ENCODE data around the gene NPEPL1.

Gene NPEPL1

DNA sequence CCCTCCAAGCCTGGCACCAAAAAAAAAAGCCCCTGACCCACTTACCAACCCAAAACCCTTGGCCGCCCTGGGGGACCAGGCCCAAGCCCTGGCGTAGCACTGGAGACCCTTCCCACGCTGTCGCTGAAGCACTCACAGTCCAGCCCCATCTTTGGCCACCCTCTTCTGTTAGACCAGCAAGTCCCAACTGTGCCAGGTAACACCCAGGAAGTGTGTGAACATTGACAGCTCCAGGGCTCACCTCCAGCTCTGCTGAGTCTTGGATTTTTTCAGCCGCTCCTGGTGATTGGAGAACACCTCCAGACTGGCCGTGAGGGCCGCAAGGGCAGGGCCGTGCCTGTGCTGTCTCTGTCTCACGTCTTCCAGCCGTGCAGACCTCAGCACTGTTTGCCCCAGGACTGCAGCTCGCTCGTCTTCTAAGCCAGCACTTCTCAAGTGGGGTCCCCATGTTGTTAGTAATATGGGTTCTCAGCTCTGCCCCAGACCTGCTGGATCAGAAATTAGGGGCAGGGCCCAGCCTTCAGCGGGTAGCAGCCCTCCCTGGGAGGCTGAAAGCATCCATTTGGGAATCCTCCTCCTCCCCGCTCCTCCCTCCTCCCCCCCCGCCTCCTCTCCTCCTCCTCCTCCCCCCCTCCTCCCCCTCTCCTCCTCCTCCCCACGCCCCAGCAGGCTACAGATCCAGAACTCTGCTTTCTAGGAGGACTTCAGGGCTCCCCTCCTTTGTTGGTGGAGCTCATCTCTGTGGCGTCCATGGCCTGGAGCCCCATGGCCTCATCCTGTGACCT, 18.1 kb downstream of the NPEPL1 start:
- TF ChIP-seq, protein P1, sequence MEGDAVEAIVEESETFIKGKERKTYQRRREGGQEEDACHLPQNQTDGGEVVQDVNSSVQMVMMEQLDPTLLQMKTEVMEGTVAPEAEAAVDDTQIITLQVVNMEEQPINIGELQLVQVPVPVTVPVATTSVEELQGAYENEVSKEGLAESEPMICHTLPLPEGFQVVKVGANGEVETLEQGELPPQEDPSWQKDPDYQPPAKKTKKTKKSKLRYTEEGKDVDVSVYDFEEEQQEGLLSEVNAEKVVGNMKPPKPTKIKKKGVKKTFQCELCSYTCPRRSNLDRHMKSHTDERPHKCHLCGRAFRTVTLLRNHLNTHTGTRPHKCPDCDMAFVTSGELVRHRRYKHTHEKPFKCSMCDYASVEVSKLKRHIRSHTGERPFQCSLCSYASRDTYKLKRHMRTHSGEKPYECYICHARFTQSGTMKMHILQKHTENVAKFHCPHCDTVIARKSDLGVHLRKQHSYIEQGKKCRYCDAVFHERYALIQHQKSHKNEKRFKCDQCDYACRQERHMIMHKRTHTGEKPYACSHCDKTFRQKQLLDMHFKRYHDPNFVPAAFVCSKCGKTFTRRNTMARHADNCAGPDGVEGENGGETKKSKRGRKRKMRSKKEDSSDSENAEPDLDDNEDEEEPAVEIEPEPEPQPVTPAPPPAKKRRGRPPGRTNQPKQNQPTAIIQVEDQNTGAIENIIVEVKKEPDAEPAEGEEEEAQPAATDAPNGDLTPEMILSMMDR (IDR thresholded peaks at IDR 0.05; ENCODE audit: low read depth, low read length, missing control alignments): no peak
- in situ Hi-C loops (cut with HindIII; ENCODE audit: low sequenced_read_pairs): no loop called here
- H3K4me3 ChIP-seq (ENCODE audit: low read depth, low read length): no peak overlapping the region

DNA sequence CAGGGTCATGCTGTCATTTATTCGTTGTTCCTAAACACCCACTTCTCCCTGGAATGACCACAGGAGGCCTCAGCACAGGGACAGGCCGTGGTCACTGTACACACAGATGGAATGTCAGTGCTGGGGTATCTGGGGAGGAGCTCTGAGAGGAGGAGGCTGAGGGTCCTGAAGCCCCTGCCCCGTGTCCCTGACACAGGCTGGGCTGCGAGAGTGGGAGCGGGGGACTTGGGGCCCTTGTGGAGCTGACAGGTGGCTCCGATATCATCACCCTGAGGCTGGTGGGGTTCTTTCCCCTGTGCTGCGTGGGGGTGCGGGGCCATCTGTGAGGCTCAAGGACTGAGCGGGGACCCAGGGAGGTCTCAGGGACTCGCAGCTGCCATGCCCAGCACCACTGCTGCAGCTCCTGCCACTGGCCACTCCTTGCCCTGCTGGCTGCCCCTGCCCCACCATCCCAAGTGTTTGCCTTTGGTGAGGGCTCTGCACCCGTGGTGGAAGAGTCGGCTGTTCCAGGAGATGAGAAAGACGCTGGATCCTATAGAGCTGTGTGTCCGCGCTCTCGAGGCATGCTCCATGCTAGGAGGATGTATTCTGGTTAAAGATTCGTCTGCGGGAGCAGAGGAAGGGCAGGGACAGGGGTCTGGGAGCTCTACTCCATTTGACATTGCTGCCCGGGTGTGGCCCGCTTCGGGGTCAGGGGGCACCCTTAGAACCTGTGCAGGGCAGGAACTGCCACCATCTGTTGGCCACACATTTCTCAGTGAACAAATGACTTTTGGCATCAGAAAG, 18.9 kb downstream of the NPEPL1 start:
- H3K4me3 ChIP-seq (ENCODE audit: low read depth, low read length): no peak overlapping the region
- in situ Hi-C loops (cut with HindIII; ENCODE audit: low sequenced_read_pairs): no loop called here
- no peak for DNase-seq (ENCODE audit: low read depth)
- TF ChIP-seq, protein P1 (IDR thresholded peaks at IDR 0.05; ENCODE audit: low read depth, low read length, missing control alignments): no peak

More for the DNA sequence above, 18.1 kb downstream of the NPEPL1 start:
- no peak for DNase-seq (ENCODE audit: low read depth)

DNA sequence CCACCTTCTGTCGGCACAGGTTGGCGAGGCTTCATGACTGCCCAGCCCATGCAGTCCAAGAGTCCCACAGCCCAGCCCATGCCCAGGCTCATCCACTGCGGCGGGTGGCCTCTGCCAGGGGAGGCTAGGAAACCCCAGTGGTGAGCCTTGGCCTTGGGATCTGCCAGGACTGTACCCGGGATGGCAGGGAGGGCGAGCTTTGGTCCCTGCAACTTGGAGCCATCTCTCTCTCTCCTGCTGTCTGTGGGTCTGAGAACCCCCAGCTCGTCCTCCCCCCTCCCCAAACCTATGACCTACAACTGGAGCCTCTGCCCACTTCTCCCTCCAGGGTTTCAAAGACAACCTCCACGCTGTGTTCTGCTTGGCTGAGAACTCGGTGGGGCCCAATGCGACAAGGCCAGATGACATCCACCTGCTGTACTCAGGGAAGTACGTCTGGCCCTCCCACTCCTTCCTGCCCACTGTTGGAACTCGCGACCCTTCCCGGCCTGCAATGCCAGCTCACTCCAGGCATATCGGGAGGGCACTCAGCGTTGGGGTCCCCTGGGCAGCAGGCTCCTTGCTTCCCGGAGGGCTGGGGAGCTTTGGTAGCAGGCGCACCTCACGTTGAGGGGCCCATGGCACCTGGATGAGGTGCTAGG, 19.7 kb downstream of the NPEPL1 start:
- in situ Hi-C loops (cut with HindIII; ENCODE audit: low sequenced_read_pairs): no loop called here
- no peak overlapping the region for H3K4me3 ChIP-seq (ENCODE audit: low read depth, low read length)
- no peak for DNase-seq (ENCODE audit: low read depth)
- TF ChIP-seq, protein P1 (IDR thresholded peaks at IDR 0.05; ENCODE audit: low read depth, low read length, missing control alignments): no peak

DNA sequence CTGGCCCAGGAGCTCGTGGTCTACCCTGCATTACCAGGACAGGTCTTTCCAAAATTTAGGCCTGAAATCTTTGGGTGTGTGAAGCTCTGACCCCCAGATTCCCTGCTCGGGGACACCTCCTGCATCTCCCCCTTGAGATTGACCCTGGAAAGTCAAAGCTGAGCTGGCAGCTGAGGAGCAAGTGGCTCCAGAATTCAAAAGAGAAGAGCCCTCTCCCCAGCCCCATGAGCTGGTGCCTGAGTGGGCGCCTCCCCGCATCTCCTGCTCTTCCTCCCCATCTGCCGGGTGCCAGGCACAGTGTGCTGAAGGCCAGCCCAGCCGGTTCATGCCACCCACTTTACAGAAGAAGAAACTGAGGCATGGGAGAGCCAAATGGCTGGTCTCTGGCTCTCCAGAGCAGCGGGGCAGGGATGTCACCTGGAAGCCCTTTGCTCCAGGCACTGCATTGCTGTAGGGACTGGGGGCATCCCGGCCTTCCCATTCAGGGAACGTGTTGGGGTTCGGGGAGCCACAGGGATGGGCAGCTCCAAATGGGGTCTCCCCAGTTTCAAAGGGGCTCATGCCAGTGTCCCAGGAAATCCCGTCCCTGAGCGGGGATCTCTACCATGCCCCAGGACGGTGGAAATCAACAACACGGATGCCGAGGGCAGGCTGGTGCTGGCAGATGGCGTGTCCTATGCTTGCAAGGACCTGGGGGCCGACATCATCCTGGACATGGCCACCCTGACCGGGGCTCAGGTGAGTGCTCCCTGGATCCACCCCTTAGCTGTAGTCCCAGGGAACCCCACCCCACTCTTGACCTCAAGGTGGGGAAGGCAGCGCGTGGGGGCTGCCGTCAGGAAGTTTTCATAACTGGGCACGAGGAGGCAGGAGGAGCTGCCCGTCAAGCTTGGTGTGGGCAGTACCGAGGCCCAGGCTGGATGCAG, 20.5 kb downstream of the NPEPL1 start:
- in situ Hi-C loops (cut with HindIII; ENCODE audit: low sequenced_read_pairs): no loop called here
- TF ChIP-seq, protein P1 (IDR thresholded peaks at IDR 0.05; ENCODE audit: low read depth, low read length, missing control alignments): no peak
- DNase-seq (ENCODE audit: low read depth): no peak
- no peak overlapping the region for H3K4me3 ChIP-seq (ENCODE audit: low read depth, low read length)

DNA sequence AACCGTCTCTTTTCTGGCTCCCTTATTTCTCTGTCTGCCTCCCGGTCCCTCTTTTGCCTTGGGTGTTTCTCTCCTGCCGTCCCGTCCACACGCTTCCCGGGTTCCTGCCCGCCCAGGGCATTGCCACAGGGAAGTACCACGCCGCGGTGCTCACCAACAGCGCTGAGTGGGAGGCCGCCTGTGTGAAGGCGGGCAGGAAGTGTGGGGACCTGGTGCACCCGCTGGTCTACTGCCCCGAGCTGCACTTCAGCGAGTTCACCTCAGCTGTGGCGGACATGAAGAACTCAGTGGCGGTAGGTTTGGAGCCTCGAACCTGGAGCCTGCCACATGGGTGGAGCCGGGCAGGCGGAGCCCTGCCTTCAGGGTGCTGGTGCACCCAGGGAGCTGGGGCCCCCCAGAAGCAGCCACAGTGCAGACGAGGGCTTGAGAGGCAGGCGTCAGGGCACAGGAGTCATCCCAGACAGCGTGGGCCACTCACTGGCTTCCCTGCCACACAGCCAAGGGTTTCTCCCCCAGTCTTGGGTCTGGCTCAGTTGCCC, 21.3 kb downstream of the NPEPL1 start:
- in situ Hi-C loops (cut with HindIII; ENCODE audit: low sequenced_read_pairs): no loop called here
- no peak for DNase-seq (ENCODE audit: low read depth)
- no peak overlapping the region for H3K4me3 ChIP-seq (ENCODE audit: low read depth, low read length)
- TF ChIP-seq, protein P1 (IDR thresholded peaks at IDR 0.05; ENCODE audit: low read depth, low read length, missing control alignments): no peak

Measured in astrocyte of the cerebellum (primary cell).